ENCODE results near the gene SLC5A2.
"Not testable (repeated sequence)": the region's sequence is repeated elsewhere in the genome, so short reads cannot be mapped to it uniquely, and the experiment has no call there.

Gene SLC5A2

GRCh38 chr16:31529108-31529936 lies 46.4 kb downstream of the SLC5A2 start:
- DNase-seq (ENCODE audit: low spot score): no peak

GRCh38 chr16:31529937-31530312 lies 47.0 kb downstream of the SLC5A2 start:
- no peak for DNase-seq (ENCODE audit: low spot score)

DNA sequence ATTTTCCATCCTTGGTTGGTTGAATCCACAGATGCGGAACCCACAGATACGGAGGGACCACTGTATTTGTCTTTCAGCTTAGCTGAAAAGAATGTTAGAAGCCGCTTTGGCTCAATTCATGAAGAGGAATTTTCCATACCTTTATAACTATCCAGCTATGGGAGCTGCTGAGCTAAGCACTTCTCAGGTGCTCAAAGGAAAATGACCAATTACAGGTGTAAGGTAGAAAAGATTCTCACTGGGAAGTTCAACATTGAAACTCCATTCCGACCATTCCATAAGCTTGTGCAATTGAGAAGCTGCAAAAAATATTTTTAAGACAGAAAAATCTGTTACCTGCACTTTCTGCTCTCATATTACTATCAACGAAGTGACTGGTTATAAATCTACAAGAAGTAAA lies 47.5 kb downstream of the SLC5A2 start:
- no peak for DNase-seq (ENCODE audit: low spot score)

DNA sequence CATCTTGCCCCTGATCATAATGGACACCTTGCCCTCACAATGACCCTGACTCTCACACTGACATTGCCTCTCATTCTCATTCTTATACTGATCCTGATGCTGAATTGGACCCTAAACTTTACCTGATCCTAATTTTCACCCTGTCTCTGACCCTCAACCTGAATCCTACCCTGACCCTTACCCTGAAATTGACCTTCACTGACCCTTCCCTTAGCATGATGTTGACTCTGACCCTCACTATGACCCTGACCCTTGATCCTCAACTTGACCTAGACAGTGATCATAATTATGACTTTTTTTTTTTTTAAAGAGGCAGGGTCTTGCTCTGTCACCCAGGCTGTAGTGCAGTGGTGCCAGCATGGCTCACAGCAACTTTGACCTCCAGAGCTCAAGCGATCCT lies 48.2 kb downstream of the SLC5A2 start:
- no peak for DNase-seq (ENCODE audit: low spot score)

GRCh38 chr16:31532120-31532519 lies 49.2 kb downstream of the SLC5A2 start:
- DNase-seq (ENCODE audit: low spot score): no peak

DNA sequence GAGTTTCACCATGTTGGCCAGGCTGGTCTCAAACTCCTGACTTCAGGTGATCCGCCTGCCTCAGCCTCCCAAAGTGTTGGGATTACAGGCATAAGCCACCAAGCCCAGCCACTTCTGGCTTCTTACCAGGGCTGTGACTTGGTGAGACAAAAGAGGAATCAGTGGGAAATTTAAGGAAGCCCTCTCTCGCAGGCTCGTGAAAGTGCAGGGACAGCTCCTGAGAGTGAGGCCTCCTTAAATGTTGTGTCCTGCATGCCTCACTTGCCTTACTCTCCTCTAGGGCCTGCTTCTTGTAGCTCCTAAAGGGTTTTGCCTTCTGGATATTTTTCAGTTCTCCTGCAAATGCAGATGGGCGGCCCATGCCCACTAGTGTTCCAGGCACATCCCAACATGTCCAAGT lies 50.0 kb downstream of the SLC5A2 start:
- DNase-seq (ENCODE audit: low spot score): no peak

- no peak for DNase-seq (ENCODE audit: low spot score)
Observed at GRCh38 chr16:31535737-31536136, 52.8 kb downstream of the SLC5A2 start.

- DNase-seq (ENCODE audit: low spot score): no peak
Observed at GRCh38 chr16:31536804-31537361, 54.0 kb downstream of the SLC5A2 start.

DNA sequence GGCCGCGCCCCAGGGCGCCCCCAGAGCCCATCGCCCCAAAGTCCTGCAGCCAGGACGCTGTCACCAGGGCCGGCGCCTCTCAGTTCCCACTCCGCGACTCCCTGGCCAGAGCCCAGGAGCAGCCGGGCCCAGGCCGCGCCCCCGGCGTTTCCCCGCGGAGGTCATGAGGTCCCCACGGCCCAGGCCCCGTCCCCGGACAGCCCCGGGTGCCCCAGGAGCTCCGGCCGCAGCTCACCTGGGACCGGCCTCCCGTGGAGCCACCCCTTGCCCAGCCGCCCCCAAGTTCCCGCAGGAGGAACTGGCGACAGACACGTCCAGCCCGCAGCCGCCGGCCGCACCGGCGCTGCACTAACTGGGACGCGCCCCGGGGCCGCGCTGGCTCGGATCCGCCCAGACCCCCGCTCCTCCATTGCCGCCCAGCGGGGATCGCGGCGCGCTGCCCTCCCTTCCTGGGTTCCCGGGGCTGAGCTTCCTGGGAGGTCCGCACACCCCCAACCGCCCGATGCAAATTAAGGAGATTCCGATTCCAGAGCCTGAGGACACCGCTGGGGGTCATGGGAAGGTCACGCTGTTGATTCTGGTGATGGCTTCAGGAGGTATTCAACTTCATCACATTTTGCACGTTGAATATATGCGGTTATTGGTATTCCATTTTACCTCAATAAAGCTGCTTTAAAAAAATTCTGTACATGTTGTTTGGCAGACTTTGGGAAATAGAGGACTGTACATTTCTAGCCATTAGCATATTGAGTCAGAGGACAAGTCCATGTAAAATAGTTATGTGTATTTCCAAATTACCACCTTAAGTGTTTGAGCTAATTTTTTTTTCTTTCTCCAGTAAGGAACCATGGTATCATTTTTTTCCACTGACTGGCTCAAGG lies 54.7 kb downstream of the SLC5A2 start:
- no peak for DNase-seq (ENCODE audit: low spot score)

- not testable (repeated sequence) for DNase-seq (ENCODE audit: low spot score)
Observed at GRCh38 chr16:31538243-31538598, 55.3 kb downstream of the SLC5A2 start.

- DNase-seq (ENCODE audit: low spot score): not testable (repeated sequence)
Observed at GRCh38 chr16:31539762-31540161, 56.8 kb downstream of the SLC5A2 start.

Measured in pons (tissue), 1 donor.